Measurements from ENCODE around the gene DCP2. TPM values are rescaled to one million over a fixed set of nuclear protein-coding genes. Genes with fewer than 3 reads are reported as not detected.

Gene DCP2
- total RNA-seq, 1 experiment from 2014 or later = 186 TPM

DNA sequence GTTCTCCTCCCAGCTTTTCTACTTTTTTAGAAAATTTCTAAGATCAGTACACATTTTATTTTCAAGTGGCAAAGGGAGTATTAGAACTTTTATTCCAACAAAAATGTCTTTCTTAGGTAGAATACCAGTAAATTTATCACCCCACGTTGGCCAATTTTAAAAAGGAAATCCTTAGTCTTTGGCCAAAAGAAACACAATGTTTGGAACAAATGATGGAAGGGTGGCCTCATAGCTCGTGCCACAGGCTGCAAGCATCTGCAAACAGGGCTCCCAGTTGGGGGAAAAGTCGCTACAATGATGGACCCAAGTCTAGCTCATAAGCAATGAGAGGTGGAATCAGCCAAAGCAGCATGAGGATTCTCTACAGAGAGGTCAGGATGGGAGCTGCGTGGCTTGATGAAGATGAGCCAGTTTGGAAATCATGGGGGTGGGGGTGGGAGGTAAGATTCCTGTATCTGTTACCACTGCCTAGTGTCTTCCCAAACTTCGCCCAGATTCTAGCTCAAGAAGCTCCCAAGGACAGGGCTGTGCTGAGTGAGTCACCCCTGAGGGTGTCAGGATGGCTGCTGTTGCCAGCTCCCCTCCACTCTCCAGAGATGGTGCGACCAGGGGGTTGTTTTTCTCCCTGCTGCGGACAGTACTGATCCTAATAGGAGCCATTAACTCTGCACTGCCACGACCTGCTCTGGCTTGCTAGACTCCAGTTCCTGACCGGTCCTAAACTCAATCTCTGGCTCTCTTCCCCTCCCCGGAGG, 75.6 kb downstream of the DCP2 start (continued):
- TF ChIP-seq ZNF281 (CRISPR knock-in tag; IDR thresholded peaks at IDR 0.05) (no peak), ATF3 (CRISPR knock-in tag; conservative IDR thresholded peaks at IDR 0.05) (no peak)

GRCh38 chr5:113053511-113053995, 77.0 kb downstream of the DCP2 start:
- H3K27ac Mint-ChIP-seq = no peak overlapping the region

GRCh38 chr5:113054899-113055298, 78.3 kb downstream of the DCP2 start:
- ATAC-seq (no peak), DNase-seq (ENCODE audit: low spot score) (no peak)
- Mint-ChIP-seq H3K9me3 (no peaks in the 10 kb centered on the region), H3K27ac (no peak overlapping the region), H3K4me1 (peaks cover 7% of the 10 kb centered on the region; the same call in 1 of the 2 replicates), H3K36me3 (peaks cover 16% of the 10 kb centered on the region), H3K4me3 (no peak overlapping the region), H3K27me3 (ENCODE audit: low read depth) (no peaks in the 10 kb centered on the region)
- POLR2A ChIA-PET = no interaction called here
- CTCF ChIA-PET = no interaction called here
- TF ChIP-seq OVOL2 (CRISPR knock-in tag; IDR thresholded peaks at IDR 0.05; ENCODE audit: borderline replicate concordance) (no peak), FOXP1 (CRISPR knock-in tag; IDR thresholded peaks at IDR 0.05; ENCODE audit: borderline replicate concordance) (no peak), ERG (CRISPR knock-in tag; IDR thresholded peaks at IDR 0.05) (no peak), ZNF317 (CRISPR knock-in tag; IDR thresholded peaks at IDR 0.05; ENCODE audit: borderline replicate concordance, low read depth) (no peak), NFYB (CRISPR knock-in tag; conservative IDR thresholded peaks at IDR 0.05; ENCODE audit: low read depth) (no peak), ZNF396 (CRISPR knock-in tag; IDR thresholded peaks at IDR 0.05; ENCODE audit: borderline replicate concordance) (no peak), TEAD4 (CRISPR knock-in tag; IDR thresholded peaks at IDR 0.05) (no peak), ZNF416 (CRISPR knock-in tag; IDR thresholded peaks at IDR 0.05) (no peak), ZNF138 (CRISPR knock-in tag; conservative IDR thresholded peaks at IDR 0.05) (no peak)
- TF ChIP-seq, protein P1, sequence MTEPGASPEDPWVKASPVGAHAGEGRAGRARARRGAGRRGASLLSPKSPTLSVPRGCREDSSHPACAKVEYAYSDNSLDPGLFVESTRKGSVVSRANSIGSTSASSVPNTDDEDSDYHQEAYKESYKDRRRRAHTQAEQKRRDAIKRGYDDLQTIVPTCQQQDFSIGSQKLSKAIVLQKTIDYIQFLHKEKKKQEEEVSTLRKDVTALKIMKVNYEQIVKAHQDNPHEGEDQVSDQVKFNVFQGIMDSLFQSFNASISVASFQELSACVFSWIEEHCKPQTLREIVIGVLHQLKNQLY (CRISPR knock-in tag; IDR thresholded peaks at IDR 0.05) = no peak
- TF ChIP-seq, protein P2, sequence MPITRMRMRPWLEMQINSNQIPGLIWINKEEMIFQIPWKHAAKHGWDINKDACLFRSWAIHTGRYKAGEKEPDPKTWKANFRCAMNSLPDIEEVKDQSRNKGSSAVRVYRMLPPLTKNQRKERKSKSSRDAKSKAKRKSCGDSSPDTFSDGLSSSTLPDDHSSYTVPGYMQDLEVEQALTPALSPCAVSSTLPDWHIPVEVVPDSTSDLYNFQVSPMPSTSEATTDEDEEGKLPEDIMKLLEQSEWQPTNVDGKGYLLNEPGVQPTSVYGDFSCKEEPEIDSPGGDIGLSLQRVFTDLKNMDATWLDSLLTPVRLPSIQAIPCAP (CRISPR knock-in tag; IDR thresholded peaks at IDR 0.05) = no peak
- TF ChIP-seq, protein P3, sequence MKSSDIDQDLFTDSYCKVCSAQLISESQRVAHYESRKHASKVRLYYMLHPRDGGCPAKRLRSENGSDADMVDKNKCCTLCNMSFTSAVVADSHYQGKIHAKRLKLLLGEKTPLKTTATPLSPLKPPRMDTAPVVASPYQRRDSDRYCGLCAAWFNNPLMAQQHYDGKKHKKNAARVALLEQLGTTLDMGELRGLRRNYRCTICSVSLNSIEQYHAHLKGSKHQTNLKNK (CRISPR knock-in tag; IDR thresholded peaks at IDR 0.05) = no peak
- TF ChIP-seq, protein P4, sequence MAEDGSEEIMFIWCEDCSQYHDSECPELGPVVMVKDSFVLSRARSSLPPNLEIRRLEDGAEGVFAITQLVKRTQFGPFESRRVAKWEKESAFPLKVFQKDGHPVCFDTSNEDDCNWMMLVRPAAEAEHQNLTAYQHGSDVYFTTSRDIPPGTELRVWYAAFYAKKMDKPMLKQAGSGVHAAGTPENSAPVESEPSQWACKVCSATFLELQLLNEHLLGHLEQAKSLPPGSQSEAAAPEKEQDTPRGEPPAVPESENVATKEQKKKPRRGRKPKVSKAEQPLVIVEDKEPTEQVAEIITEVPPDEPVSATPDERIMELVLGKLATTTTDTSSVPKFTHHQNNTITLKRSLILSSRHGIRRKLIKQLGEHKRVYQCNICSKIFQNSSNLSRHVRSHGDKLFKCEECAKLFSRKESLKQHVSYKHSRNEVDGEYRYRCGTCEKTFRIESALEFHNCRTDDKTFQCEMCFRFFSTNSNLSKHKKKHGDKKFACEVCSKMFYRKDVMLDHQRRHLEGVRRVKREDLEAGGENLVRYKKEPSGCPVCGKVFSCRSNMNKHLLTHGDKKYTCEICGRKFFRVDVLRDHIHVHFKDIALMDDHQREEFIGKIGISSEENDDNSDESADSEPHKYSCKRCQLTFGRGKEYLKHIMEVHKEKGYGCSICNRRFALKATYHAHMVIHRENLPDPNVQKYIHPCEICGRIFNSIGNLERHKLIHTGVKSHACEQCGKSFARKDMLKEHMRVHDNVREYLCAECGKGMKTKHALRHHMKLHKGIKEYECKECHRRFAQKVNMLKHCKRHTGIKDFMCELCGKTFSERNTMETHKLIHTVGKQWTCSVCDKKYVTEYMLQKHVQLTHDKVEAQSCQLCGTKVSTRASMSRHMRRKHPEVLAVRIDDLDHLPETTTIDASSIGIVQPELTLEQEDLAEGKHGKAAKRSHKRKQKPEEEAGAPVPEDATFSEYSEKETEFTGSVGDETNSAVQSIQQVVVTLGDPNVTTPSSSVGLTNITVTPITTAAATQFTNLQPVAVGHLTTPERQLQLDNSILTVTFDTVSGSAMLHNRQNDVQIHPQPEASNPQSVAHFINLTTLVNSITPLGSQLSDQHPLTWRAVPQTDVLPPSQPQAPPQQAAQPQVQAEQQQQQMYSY (CRISPR knock-in tag; IDR thresholded peaks at IDR 0.05) = no peak
- TF ChIP-seq, protein P5, sequence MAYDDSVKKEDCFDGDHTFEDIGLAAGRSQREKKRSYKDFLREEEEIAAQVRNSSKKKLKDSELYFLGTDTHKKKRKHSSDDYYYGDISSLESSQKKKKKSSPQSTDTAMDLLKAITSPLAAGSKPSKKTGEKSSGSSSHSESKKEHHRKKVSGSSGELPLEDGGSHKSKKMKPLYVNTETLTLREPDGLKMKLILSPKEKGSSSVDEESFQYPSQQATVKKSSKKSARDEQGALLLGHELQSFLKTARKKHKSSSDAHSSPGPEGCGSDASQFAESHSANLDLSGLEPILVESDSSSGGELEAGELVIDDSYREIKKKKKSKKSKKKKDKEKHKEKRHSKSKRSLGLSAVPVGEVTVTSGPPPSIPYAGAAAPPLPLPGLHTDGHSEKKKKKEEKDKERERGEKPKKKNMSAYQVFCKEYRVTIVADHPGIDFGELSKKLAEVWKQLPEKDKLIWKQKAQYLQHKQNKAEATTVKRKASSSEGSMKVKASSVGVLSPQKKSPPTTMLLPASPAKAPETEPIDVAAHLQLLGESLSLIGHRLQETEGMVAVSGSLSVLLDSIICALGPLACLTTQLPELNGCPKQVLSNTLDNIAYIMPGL (CRISPR knock-in tag; IDR thresholded peaks at IDR 0.05) = no peak

More at GRCh38 chr5:113053511-113053995, 77.0 kb downstream of the DCP2 start:
- no peak for ATAC-seq
- no peak for TF ChIP-seq SP1 (CRISPR knock-in tag; conservative IDR thresholded peaks at IDR 0.05)
- TF ChIP-seq, protein P2 (CRISPR knock-in tag; IDR thresholded peaks at IDR 0.05) = no peak
- TF ChIP-seq FOXJ3 (CRISPR knock-in tag; IDR thresholded peaks at IDR 0.05; ENCODE audit: borderline replicate concordance) = no peak
- H3K4me3 Mint-ChIP-seq = no peak overlapping the region
- ChIA-PET POLR2A (no interaction called here), CTCF (interaction anchor here (0.6 to 1.5 kb wide), 5 partner anchors 20 to 457 kb away, joined by 3 to 4 read pairs (median 3); no protein-coding TSS in a partner anchor)
- no peaks in the 10 kb centered on the region for H3K27me3 Mint-ChIP-seq (ENCODE audit: low read depth)
- DNase-seq (ENCODE audit: low spot score) = no peak
- no peaks in the 10 kb centered on the region for H3K9me3 Mint-ChIP-seq
- peaks cover 19% of the 10 kb centered on the region for H3K36me3 Mint-ChIP-seq
- peaks cover 4% of the 10 kb centered on the region; the same call in 1 of the 2 replicates for H3K4me1 Mint-ChIP-seq

All from WTC11 (cell line).